ENCODE measurements around the gene UGT1A5.

GRCh38 chr2:233728723-233729301 is 16.1 kb downstream of the UGT1A5 start, which contains the start of gene UGT1A3:
- TF ChIP-seq TAF1 (IDR thresholded peaks at IDR 0.05; ENCODE audit: borderline replicate concordance, insufficient read depth, low read length) (no peak), REST (IDR thresholded peaks at IDR 0.05; ENCODE audit: insufficient read depth in 1 of 2, low read depth in 2 of 2, low read length in 2 of 2) (no peak), POLR2AphosphoS5 (IDR thresholded peaks at IDR 0.05; ENCODE audit: low read depth, low read length) (no peak)
